K562 (cell line): ENCODE results near the gene DCUN1D2. TPM values are rescaled to one million over a fixed set of nuclear protein-coding genes. Genes with fewer than 3 reads are reported as not detected.
A peak's percentile ranks its signal among the peaks of the same experiment; 100 is the strongest.

Experiments used
- ATAC-seq: fragments of 200-7000 bp; cut with Tn5 transposase; 3 replicates; pipeline ENCODE4 v1.9.1; 2020; ENCODE audit warnings: moderate library complexity
- BruUV-seq: library from RNA; stranded (reverse); fragments of 400-500 nt; replicated peaks from 2 replicates; lab custom pipeline; 2021; lab: Mats Ljungman, UMichigan
- CTCF ChIA-PET: fragments of 300-600 bp; formaldehyde crosslinking; extraction: SDS; loops from one replicate; lab custom pipeline; 2021; ENCODE audit warnings: low intra/inter-chr PET ratio; lab: Yijun Ruan, JAX
- POLR2A ChIA-PET: fragments of 300-600, 350-650 bp; sonication (Branson Sonifier 250); formaldehyde crosslinking; extraction: SDS; loops from one replicate; lab custom pipeline; 2021; ENCODE audit warnings: antibody characterized with exemption, inconsistent platforms; lab: Yijun Ruan, JAX
- DNase-seq, 4 experiments: peaks; one replicate each; pipeline versions ENCODE4 v3.0.0 to v3.0.0-alpha.2; 2011 to 2018; ENCODE audit warnings: low spot score in 3 of 4, mixed read lengths in 3 of 4; ENCODE audit errors: extremely low read depth in 1 of 4
- FAIRE-seq: peaks from 2 replicates; lab custom pipeline; 2011; peaks lifted over from hg19 to GRCh38; lab: Jason Lieb, UNC
- H2AFZ ChIP-seq: 2 replicates; pipeline ENCODE4 v1.6.0; 2011; ENCODE audit warnings: low read depth, low read length, control low read depth, inconsistent platforms
- H3K27ac ChIP-seq: fragments of 200-600 bp; 3 replicates; pipeline ENCODE4 v1.8.0; 2011; ENCODE audit warnings: low read depth, mild to moderate bottlenecking, control low read depth, inconsistent platforms, low read length, moderate library complexity, mixed read lengths; ENCODE audit errors: extremely low read depth
- H3K27me3 ChIP-seq, 2 experiments: fragments of 300-600 bp in 1 of 2; 2 replicates in 1 of 2; 3 replicates in 1 of 2; pipeline versions ENCODE4 v1.6.0 to v1.8.0; 2011; ENCODE audit warnings: inconsistent platforms in 2 of 2, low read length in 2 of 2, mild to moderate bottlenecking in 1 of 2, mixed read lengths in 1 of 2, moderate library complexity in 1 of 2; ENCODE audit not compliant: control insufficient read depth in 2 of 2, insufficient read depth in 2 of 2
- H3K36me3 ChIP-seq: fragments of 300-600 bp; 3 replicates; pipeline ENCODE4 v1.8.0; 2011; ENCODE audit warnings: mild to moderate bottlenecking, low read length, inconsistent platforms; ENCODE audit not compliant: control insufficient read depth, insufficient read depth
- H3K4me1 ChIP-seq, 2 experiments: fragments of 200-600 bp in 1 of 2; replicated peaks in 1 of 2; 2 replicates in 1 of 2; 3 replicates in 1 of 2; pipeline versions ENCODE4 v1.5.1 to v1.8.0; 2011; ENCODE audit warnings: inconsistent platforms in 2 of 2, low read length in 2 of 2, mild to moderate bottlenecking in 1 of 2, mixed read lengths in 1 of 2, moderate library complexity in 1 of 2; ENCODE audit not compliant: control insufficient read depth in 2 of 2, insufficient read depth in 2 of 2
- H3K4me2 ChIP-seq: 2 replicates; pipeline ENCODE4 v1.6.1; 2011; ENCODE audit warnings: low read length, control low read depth, inconsistent platforms, mixed read lengths; ENCODE audit not compliant: insufficient read depth
- H3K4me3 ChIP-seq: fragments of 200-600 bp; sonication (generic), shearing (Covaris generic); 2 replicates; pipeline ENCODE4 v1.5.1; 2016; ENCODE audit warnings: control low read depth, inconsistent platforms
- H3K79me2 ChIP-seq: fragments of 200-600 bp; 3 replicates; pipeline ENCODE4 v1.8.0; 2011; ENCODE audit warnings: low read length, inconsistent platforms; ENCODE audit not compliant: control insufficient read depth, insufficient read depth
- H3K9ac ChIP-seq, 2 experiments: 2 replicates each; pipeline versions ENCODE4 v1.6.0 to v1.6.1; 2011; ENCODE audit warnings: low read depth in 2 of 2, low read length in 2 of 2, control low read depth in 1 of 2, inconsistent platforms in 1 of 2, mild to moderate bottlenecking in 1 of 2, mixed read lengths in 1 of 2; ENCODE audit not compliant: insufficient read depth in 1 of 2
- H3K9me1 ChIP-seq: one replicate; pipeline ENCODE4 v1.6.0; 2011; ENCODE audit warnings: inconsistent platforms, mild to moderate bottlenecking, low read length, moderate library complexity; ENCODE audit not compliant: control insufficient read depth, insufficient read depth
- H3K9me3 ChIP-seq: replicated peaks from 2 replicates; pipeline ENCODE4 v1.5.1; 2011; ENCODE audit warnings: low read depth, low read length, inconsistent platforms; ENCODE audit not compliant: control insufficient read depth, insufficient read depth
- H4K20me1 ChIP-seq: replicated peaks from 2 replicates; pipeline ENCODE4 v1.6.1; 2011; ENCODE audit warnings: low read length, inconsistent platforms, mixed read lengths; ENCODE audit not compliant: control insufficient read depth, insufficient read depth
- E2F6 ChIP-seq, 2 experiments: IDR thresholded peaks; 2 replicates each; pipeline ENCODE4 v1.6.1; 2011; ENCODE audit warnings: borderline replicate concordance in 1 of 2, control low read depth in 1 of 2, low read depth in 1 of 2, low read length in 1 of 2, mild to moderate bottlenecking in 1 of 2, mixed read lengths in 1 of 2, moderate library complexity in 1 of 2; ENCODE audit not compliant: insufficient read depth in 1 of 2, insufficient read length in 1 of 2, poor library complexity in 1 of 2, severe bottlenecking in 1 of 2; ENCODE audit errors: extremely low read depth in 1 of 2
- EGR1 ChIP-seq: fragments of 450-650 bp; conservative IDR thresholded peaks from 2 replicates; pipeline ENCODE4 v1.6.1; 2017; ENCODE audit warnings: mild to moderate bottlenecking
- HBP1 ChIP-seq: fragments of 450-650 bp; formaldehyde crosslinking; IDR thresholded peaks from 2 replicates; pipeline ENCODE4 v1.4.0; 2022; ENCODE audit warnings: missing genetic modification characterization
- NRF1 ChIP-seq, 2 experiments: fragments of 450-650 bp; IDR thresholded peaks in 1 of 2; conservative IDR thresholded peaks in 1 of 2; 2 replicates each; pipeline ENCODE4 v1.6.1; 2014; ENCODE audit warnings: mild to moderate bottlenecking in 2 of 2
- SMARCA4 ChIP-seq: fragments of 450-650 bp; IDR thresholded peaks from 2 replicates; pipeline ENCODE4 v1.6.1; 2016
- UBTF ChIP-seq, 2 experiments: IDR thresholded peaks; 2 replicates each; pipeline ENCODE4 v1.6.1; 2012; ENCODE audit warnings: improper control_type of control experiment in 2 of 2, low read depth in 2 of 2, low read length in 2 of 2, borderline replicate concordance in 1 of 2
- WGBS: fragments of 100-300 bp; shearing (Covaris generic); methylation state at CpG from one replicate; pipeline ENCODE4 v1.1.6; 2016; ENCODE audit warnings: low coverage, mixed read lengths; ENCODE audit not compliant: insufficient coverage; ENCODE audit errors: missing lambda C conversion rate; 5-methylcytosine and 5-hydroxymethylcytosine counted together
- in situ Hi-C: fragments of 300-500 bp; cut with MboI; formaldehyde crosslinking; loops from 4 replicates; pipeline ENCODE4 v1.15.0; 2018; ENCODE audit warnings: inconsistent platforms, mixed read lengths
- intact Hi-C: fragments of 100-400 bp; cut with micrococcal nuclease; formaldehyde crosslinking; loops from 2 replicates; pipeline ENCODE4 v1.14.2; 2022
- polyA plus RNA-seq, 8 experiments: library from polyadenylated mRNA; depleted of rRNA in 4 of 8; stranded (reverse) in 5 of 8; unstranded in 3 of 8; fragments of >200 nt; fragmentation: Nextera tagmentation in 2 of 8; fragmentation: Illumina TruSeq in 1 of 8; extraction: Ambion mirVana in 2 of 8; extraction: Trizol in 1 of 8; gene quantifications; 2 replicates each; pipeline versions ENCODE4 v1.2.1 to v1.2.3, GENCODE V29; 2011 to 2014; ENCODE audit warnings: inconsistent platforms in 1 of 8, missing spikeins in 1 of 8
- total RNA-seq, 7 experiments: library from RNA; depleted of rRNA in 6 of 7; stranded (reverse); fragments of >200 nt in 6 of 7; fragmentation: Illumina TruSeq in 2 of 7; extraction: Trizol in 2 of 7; gene quantifications; 2 replicates each; pipeline versions ENCODE4 v1.2.1 to v1.2.3, GENCODE V29; 2011 to 2021; ENCODE audit warnings: low replicate concordance in 1 of 7

DCUN1D2 gene
- total and polyA plus RNA-seq, 9 of the 15 experiments (the other 6 are each of a cell fraction or from before 2014, with no cell fraction given) = 2.1 to 16.8 (median 11.1) TPM

GRCh38 chr13:113431171-113431570 is 59.3 kb downstream of the DCUN1D2 start:
- no TSS peak for BruUV-seq
- TF ChIP-seq EGR1 (peak; percentile 42; the same call in 1 of the 2 replicates), E2F6 (IDR thresholded peaks at IDR 0.05; ENCODE audit: borderline replicate concordance in 1 of 2, extremely low read depth in 1 of 2, insufficient read depth in 1 of 2, insufficient read length in 1 of 2, low read depth in 1 of 2, low read length in 1 of 2, poor library complexity in 1 of 2, severe bottlenecking in 1 of 2) (peak in 1 of 2 experiments; percentile 24), UBTF (IDR thresholded peaks at IDR 0.05; ENCODE audit: borderline replicate concordance in 1 of 2, low read depth in 2 of 2, low read length in 2 of 2) (0 out of 4 replicates have a peak, but pooled peaks of 1 of the 2 experiments have one; percentile 21), HBP1 (CRISPR knock-in tag) (no peak), SMARCA4 (no peak), NRF1 (conservative IDR thresholded peaks at IDR 0.05 in 1 of 2, IDR thresholded peaks at IDR 0.05 in 1 of 2) (peak; percentile 59 to 66)
- Histone ChIP-seq H3K9ac (no peak overlapping the region), H3K9me3 (no peaks in the 10 kb centered on the region), H3K9me1 (no peaks in the 10 kb centered on the region), H3K27ac (no peak overlapping the region), H3K27me3 (peaks cover 14 to 59% of the 10 kb centered on the region in 2 experiments; a peak in 4 of 5 replicates), H3K4me3 (no peak overlapping the region), H2AFZ (no peak overlapping the region), H3K36me3 (no peaks in the 10 kb centered on the region), H3K4me1 (peaks cover 0 to 23% of the 10 kb centered on the region in 2 experiments; a peak in 3 of 5 replicates), H3K4me2 (no peak overlapping the region), H3K79me2 (no peaks in the 10 kb centered on the region), H4K20me1 (peaks cover 4% of the 10 kb centered on the region; the same call in 1 of the 2 replicates)
- in situ Hi-C loops (no loop called here), intact Hi-C loops (no loop called here)
- 3% methylated on average over 11 of the region's 22 CpGs for WGBS
- POLR2A ChIA-PET = interaction anchor here (0.5 kb wide), 1 partner anchor 57 kb away, joined by 4 read pairs; no protein-coding TSS in a partner anchor
- FAIRE-seq = no peak
- ATAC-seq = peak; percentile 86
- CTCF ChIA-PET = no interaction called here
- peak in 3 of 4 experiments; percentile 31 to 46 (median 36) for DNase-seq
